CD4-positive, alpha-beta T cell treated with Interleukin-21 for 1 hour (primary cell): ENCODE measurements around the gene NTM.

Source experiments
- DNase-seq: peaks from one replicate; pipeline ENCODE4 v3.0.0-alpha.2; 2020

The NTM gene

DNA sequence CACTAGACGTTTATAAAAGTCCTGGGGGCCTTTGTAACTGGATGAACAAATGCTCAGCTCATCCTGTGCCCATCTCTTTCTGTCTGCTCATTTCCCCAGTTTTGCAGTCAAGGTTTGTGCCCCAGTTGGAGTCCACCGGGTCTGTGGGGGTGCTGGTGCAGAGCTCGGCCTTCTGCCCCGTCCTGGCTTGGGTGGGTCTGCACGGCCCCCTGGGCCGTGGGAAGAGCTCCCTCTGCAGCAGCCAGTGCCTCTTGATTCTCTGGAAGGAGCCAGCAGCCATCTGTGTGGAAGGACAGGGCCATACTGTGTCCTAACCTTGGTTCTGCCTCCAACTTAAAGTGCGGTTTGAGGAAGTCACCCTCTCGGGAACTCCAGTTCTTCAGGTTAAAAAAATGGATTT is 140.2 kb downstream of the NTM start:
- DNase-seq = no peak

DNA sequence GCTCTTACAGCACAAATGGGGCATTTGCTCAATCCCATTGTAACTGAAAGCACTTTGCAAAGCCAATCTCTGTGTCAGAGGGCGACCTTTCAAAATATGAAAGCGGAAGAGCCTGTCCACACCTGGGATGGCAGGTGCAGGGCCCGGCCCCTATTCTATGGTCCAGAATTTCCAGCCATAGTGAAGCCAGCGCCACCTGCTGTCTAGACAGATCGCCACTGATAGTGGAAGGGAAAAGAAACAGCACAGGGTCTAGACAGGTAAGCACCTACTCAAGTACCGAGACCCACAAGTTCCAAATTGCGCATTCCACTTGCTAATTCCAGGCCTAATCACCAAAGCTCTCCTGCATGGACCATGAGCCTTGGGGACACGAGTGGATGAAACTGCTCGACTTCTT is 141.4 kb downstream of the NTM start:
- DNase-seq = no peak

DNA sequence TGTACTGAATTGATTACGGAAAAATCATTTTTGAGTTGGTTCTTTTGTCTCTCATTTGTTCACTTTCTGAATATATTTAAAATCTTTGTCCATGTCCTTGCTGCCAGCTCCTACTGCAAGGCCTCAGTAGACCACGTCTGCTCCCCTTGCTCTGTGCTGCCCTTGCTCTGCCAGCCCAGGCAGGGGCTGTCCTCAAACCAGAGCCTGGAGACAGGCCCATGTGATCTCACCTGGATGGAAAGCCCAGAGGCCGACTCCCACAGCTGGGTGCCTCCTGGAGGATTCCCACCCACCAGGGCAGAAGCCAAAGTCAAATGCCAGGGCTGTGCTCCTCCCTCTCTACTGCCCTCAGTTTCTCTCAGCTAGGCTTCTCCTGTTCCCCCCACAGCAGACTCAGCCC is 141.8 kb downstream of the NTM start:
- no peak for DNase-seq

DNA sequence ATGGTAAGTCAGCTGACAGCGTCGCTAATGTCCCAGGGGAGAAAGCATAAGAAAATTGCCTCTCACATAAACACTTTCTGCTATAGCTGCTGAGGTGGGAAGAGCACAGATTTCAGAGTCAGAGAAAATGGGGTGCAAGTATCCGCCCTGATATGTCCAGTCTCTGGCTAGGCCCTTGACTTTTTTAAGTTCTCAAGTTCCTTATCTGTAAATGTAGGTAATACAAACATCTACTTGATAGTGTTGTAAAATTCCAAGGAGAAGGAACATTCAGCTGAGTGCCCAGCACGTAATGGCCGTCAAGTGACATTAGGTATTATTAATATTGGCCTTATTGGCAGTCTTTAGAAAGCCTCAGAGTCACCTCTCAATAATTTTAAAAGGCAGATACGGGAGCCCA is 143.6 kb downstream of the NTM start:
- DNase-seq = no peak

DNA sequence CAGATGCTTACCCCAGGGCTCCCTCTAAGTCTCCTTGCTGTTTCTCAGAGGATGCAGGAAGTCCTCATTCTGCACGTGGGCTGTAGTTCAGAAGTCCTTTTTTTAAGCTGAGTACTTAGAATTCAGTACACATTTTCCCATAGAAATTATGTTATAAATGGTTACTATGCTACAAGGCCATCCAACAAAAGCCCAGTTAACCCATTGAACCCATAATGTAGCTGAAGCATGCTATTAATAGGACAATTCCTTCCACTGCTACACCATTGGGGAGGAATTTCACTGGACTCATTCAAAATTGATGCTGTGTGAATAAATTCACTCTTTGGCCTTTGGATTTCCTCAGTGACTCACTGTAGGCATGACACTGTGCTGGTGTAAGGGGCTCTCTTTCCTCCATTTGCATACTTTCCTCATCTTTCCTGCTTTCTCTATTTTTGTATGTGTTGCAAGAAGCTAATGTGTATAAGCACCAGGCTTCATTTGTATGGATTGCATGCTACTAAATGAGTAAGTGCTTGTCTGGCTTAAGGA is 148.0 kb downstream of the NTM start:
- DNase-seq = no peak

DNA sequence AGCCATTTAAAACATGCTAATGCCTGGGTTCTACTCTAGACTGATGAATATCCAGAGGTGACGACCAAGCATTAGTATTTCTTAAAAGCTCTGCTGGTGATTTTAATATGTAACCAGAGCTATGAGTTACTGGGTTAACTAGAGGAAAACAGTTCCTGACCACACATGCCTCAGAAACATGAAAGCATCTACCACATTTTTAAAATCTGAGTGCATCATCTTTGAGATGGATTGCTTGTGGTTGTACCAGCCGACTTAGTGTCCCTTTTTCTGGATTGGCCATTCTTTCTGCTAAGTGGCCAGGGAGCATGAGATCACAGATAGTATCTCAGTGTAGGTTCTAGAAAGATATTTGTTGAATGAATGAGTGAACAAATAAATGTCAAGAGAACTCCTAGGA is 152.4 kb downstream of the NTM start:
- DNase-seq = no peak

DNA sequence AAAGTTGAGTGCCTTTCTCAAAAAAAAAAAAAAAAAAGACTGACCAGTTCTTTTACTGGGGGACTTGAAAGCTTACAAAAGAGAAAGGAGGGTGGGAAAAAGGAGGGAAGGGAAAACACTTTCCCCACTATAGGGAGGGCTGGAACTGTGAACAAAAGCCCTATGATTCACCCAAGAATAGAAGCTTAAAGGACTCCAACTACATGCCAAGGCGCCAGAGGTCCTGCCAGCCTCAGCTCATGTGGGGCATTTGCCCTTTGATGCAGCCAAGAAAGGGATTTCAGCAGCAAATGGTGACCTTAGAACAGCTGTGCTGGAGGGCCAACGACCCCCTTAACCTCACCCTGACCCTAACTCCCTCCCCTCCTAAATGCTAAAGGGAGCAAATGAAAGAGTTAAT is 160.0 kb downstream of the NTM start:
- no peak for DNase-seq

DNA sequence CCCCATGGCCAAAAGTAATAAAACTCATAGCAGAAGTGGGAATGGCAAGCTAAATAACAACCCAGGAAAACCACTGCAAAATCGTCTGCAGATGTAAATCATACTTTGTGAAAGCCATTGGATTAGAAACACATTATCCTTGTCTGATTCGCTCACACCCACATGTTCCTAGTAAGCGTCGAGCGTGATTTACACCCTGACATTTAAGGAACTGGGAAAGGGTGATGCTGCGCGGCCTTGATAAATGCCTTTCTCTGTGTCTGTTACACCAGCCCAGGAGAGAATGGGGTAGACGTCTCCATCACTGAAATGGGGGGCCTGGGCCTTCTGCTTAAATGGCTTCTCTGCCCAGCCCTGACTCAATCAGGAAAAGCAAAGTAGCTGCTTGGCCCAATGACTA is 162.7 kb downstream of the NTM start:
- no peak for DNase-seq

DNA sequence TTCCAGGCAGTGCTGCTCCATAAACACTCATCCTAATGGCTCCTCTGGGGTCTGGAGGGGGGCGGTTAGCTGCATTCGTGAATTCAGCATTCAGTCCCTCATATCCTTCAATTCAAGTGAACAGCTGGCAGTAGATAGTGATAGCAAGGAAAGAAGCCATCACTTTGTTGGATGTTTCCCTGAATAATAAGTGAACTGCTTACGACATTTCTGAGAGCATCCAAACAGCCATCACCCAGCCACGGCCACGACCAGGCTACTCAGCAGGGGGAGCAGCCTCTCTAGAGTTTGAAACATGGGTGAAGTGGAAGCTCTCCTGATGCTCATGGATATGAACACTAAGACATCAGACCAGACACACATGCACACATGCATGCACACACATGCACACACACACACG is 163.6 kb downstream of the NTM start:
- no peak for DNase-seq

DNA sequence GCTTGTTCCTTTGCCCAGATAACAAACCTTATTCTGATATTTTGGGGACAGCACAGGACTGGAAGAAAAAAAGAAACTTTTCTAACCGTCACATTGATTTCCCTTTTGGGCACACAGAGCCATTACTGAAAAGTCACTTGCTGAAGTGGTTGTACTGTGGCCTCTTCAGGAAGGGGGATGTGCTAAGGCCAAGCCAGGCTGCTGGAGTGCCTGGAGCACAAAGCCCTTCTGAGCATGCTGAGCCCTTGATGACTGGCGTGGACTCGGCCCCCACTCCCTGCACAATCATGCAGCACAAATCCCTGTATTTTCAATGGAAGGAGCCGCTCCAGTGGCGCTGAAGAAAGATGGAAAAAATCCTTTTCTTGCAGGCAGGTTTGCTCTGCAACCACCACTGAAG is 164.2 kb downstream of the NTM start:
- no peak for DNase-seq

DNA sequence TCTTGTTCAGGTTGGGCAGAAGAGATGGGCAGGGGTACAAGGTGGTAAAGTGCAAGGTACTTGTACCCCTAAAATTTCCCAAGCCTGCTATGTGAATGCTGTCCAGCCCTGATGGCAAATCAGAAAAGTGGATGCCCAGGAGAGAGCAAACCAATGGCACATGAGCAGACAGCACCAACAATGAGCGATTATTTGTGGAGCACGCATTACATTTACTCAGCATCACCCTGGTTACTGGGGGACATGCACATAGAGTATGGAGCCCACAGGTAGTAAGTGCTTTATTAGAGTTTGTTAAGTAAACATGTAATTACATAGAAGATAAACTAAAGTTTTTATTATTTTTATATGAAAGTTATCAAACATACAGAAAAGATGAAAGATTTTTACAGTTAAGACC is 165.7 kb downstream of the NTM start:
- no peak for DNase-seq

DNA sequence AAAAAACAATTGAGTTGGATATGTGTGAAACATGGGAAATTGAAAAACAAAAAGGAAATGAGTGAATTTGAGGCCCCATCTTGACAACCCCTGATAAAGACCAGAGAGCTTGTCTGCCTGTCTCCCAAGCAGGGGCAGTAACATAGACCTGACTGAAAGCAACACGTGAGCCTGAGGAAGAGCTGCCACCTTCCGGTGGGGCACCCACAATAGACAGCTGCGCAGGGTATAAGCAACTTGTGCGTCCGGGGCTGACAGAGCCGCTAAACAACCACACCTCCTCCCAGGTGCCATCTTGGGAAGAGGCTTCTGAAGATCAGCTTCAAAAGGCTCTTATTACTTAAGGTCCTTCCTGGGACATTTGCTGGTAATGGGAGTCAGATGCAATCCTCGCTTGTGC is 166.8 kb downstream of the NTM start:
- DNase-seq = no peak

DNA sequence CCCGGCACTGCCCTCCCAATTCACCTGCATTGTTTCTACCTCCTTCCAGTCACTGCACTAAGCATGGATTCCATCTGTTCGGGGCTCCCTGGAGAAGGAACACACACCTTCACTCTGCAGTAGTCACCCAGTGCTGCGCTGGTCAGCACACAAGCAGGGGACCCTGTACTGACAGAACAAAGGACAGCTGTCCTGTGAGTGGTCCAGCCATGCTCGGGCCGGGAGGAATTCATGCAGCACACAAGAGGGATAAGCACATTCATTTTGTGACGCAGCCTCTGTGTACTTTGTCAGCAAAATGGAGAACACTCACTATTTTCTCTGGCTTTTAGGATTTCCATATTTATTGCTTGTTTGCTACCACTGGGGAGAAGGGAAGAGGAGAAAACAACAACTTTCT is 167.3 kb downstream of the NTM start:
- DNase-seq = no peak

DNA sequence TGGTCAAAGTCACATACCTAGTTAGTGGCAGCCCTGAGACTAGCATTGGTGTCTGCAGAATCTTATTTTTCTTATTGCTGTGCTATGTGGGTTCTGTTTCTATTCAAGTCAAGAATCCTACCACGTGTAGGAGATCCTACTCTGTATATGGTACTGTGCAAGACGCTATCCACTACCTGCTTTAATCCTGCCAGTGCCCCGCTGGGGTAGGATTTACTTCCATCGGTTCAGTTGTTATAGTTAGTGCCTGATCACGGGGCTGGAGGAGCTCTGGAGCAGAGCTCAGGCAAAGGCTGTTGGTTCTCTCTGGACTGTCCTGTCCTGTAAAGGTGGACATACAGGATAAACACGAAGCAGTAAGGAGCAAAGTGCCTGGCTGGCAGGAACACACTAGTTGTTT is 167.9 kb downstream of the NTM start:
- no peak for DNase-seq

DNA sequence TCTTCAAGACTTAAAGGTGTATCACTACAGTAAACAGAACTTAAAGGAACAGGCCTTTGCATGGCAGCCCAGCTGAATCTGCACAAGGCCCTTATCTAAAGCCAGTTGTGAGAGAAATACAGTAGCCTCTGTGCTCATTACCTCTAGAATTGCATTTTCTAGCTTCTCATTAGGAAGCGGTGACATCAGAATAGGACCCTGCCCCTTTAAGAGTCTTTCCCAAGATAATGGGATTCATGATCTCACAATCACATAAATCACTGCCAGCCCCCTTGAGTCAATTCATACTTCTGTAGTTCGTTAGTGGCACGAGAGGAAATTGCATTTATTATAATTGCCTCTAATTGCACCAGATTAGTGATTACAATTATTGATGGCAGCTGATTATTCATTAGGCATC is 170.3 kb downstream of the NTM start:
- DNase-seq = no peak

DNA sequence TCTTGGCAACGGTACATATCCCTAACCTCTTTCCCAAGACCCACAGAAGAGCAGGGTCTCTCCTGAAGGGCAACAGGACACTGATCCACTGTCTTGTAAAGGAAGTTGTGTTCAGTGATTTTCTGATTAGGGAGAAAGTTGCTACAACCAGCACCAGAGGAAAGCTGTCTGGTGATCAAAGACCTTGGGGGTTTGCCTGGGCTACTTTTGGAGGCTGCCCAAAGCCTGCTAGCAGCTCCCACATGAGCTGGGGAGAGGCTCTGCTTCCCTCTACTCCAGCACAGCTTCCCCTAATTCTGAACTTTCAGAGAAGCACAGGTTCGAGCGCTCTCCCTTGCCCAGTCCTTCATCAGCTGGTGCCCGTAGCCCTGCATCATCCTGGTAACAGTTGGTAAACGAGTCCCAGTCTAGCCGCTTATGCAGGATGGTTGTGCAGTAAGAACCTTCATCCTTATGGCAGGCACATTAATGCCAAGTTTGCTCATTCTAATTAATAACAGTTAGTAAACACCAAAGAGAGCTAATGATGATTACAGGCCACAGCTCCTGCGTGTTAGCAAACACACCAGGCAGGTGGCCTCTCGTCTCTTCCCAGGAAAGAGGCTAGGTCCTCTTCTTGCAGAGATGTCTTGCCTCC is 173.1 kb downstream of the NTM start:
- no peak for DNase-seq

DNA sequence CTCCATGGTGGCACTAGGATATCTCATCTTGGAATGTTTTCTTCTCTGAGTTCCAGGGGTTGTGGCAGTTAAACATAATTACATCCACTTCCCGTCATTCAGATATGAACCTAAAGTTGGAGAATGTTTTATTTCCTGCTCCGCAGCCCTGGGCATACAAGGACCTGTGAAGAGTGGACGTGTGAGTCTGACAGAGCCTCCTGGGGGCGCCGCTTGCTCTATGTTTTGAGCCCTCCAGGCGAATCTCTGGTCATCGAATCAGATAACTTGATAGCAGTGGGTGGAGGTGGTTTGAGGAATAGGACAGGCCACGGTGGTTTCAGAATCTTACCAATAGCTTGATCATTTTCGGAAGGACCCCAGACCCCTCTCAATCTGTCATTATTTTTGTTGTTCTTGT is 174.2 kb downstream of the NTM start:
- DNase-seq = no peak

DNA sequence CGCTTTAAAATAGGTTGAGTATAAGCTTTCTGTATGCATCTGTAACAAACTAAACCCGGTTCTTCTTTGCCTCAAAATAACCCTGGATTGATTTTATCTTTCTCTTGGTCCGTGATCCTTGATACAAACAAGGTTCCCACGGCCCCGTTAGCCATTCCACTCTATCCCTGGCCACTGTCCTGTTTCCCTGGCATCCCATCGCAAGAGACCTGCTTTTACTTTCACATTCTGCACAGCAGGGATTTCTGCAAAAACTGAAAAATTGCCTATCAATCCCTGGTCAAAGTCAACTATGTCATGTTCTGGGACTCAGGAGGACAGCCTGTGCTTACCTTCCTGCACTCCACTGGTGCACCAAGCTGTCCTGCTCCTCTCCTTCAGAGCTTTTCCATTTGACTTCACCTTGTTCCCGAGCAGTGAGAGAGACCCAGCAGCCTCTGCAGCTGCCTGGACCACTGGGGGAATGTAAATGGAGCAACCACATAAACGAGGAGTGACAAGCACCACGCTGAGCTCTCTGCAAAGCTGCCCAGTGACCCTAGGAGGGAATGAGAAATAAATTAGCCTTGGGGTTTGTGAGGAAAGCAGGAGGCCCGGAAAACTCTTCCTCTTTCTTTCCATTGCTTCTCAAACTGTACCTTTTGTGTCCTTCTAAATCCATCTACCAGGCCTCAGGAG is 175.9 kb downstream of the NTM start:
- no peak for DNase-seq

DNA sequence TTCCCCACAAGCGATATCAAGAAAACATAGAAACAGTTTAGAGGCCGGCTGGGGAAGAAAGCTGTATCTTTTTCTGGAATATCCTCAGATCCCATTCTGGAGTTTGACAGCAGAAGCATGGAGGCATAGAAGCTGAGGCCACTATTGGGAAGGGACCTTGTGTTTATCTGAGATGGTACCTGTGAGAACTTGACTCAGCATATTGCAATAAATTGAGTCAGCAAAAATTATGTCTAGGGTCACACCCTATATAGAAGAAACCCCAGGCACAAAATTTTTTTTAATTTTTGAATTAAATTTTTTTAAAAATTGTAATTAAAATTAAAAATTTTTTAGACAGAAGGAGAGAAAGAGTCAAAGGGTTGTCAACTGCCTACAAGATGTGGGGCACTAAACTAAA is 178.7 kb downstream of the NTM start:
- DNase-seq = no peak

DNA sequence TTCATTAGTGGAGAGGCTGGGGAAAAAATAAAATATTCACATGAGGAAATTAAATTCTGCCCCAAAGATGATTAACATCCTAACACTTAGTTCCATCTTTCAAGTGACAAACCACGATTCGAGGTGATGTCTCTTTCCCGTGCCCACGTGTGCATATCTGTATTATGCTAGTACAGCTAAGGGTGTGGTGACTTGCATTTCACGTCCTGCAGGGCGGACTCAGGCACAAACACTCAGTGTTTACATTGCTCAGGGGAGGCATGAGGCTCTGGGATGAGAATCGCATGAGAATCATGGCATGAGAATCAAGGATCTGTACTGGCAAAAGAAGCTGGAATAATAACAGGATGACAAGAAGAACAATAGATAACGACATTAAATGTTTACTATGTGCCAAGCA is 179.4 kb downstream of the NTM start:
- no peak for DNase-seq

DNA sequence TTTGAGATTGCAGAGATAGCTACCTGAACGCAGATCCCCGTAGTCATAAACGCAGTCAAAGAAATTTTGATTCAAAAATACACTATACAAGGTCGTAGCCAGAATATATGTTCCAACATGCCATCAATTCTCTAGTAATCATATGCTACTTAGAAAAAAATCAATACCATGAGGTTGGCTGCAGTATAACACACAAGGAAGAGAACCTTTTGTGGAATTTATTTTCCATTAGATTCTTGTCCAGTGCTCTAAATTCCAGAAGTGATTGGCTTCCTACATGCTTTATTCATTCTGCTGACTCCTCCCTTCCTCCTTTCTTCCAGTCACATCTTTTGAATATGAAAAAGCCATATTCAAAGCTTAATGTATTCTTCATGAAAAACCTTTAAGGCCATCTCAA is 189.9 kb downstream of the NTM start:
- no peak for DNase-seq

DNA sequence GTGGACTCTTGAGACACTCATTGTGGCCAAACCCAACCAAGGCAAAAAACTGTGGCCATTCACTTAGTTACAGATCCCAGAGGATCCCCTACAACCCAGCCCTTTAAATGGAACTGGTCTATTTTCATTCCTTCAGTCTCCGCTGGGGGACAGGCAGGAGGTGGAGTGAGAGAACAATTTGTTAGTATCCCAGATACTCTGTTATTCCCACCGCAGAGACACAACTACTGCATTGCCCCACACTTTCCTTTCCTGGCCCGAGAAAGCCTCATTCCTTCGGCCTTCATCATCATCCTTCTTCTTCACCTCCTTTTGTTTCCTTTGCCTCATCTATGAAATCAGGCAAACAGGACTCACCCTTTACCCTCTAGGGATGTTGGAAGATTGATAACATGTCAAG is 191.1 kb downstream of the NTM start:
- no peak for DNase-seq

DNA sequence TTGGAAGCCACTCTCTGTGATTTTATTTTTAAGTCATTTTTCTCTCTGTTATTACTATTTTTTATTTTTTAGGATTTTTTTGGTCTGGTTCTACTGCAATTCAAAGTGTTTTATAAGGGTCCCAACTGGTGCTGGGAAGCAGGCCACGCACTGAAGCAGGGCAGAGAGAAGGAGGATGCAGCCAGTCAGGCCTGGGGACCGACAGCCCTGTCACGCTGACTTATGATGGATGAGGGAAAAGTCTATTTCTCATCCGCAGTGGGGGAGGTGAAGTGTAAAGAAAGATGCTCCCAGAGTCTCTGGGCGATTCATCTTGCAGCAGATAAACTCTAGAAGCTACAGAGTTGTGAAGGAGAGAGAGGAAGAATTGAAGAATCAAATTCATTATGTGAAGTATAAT is 191.6 kb downstream of the NTM start:
- no peak for DNase-seq

DNA sequence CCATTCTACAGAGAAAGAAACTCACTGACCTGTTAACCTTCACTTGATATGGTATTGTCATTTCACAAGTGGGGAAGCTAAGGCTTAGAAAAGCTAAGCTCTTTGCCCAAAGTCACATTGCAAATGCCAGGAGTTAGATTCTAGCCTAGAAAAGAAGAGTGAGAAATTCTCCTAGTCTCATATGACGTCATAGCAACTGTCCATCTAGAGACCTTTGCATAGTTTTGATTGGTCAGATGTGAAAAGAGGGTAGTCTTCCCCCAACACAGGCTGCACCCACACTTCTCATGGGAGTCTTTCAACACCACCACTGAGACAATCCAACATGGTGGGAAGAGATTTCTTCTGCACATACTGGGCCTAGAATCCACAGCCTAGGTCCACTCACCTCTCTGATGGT is 197.9 kb downstream of the NTM start:
- no peak for DNase-seq

DNA sequence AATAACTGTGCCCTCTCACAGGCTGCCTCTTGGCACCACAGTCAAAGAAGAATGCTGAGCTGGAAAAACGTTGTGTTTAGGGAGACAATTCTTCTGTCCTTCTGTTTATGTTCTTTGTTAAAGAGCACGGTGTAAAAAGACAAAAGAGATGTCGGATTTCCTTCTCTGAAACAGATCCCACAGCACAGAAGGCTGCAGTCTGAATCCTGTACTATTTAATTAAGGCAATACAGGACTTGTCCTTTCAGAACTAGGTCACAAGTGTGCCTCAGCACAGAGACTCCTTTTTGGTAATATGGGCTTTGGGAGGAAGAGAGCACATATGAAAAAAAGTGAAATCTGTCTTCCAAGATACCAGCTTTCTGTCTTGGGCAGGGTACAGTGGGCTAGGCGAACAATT is 201.2 kb downstream of the NTM start:
- DNase-seq = no peak
